K562 (cell line): ENCODE data around the gene TMEM255A. TPM values are rescaled to one million over a fixed set of nuclear protein-coding genes. Genes with fewer than 3 reads are reported as not detected.
A peak's percentile ranks its signal among the peaks of the same experiment; 100 is the strongest.

Source experiments
- ATAC-seq: fragments of 200-7000 bp; cut with Tn5 transposase; 3 replicates; pipeline ENCODE4 v1.9.1; 2020; ENCODE audit warnings: moderate library complexity
- BruUV-seq: library from RNA; stranded (reverse); fragments of 400-500 nt; replicated peaks from 2 replicates; lab custom pipeline; 2021; lab: Mats Ljungman, UMichigan
- CTCF ChIA-PET: fragments of 300-600 bp; formaldehyde crosslinking; extraction: SDS; loops from one replicate; lab custom pipeline; 2021; ENCODE audit warnings: low intra/inter-chr PET ratio; lab: Yijun Ruan, JAX
- POLR2A ChIA-PET: fragments of 300-600, 350-650 bp; sonication (Branson Sonifier 250); formaldehyde crosslinking; extraction: SDS; loops from one replicate; lab custom pipeline; 2021; ENCODE audit warnings: antibody characterized with exemption, inconsistent platforms; lab: Yijun Ruan, JAX
- DNase-seq, 4 experiments: peaks; one replicate each; pipeline versions ENCODE4 v3.0.0 to v3.0.0-alpha.2; 2011 to 2018; ENCODE audit warnings: low spot score in 3 of 4, mixed read lengths in 3 of 4; ENCODE audit errors: extremely low read depth in 1 of 4
- FAIRE-seq: peaks from 2 replicates; lab custom pipeline; 2011; peaks lifted over from hg19 to GRCh38; lab: Jason Lieb, UNC
- H2AFZ ChIP-seq: 2 replicates; pipeline ENCODE4 v1.6.0; 2011; ENCODE audit warnings: low read depth, low read length, control low read depth, inconsistent platforms
- H3K27ac ChIP-seq: fragments of 200-600 bp; 3 replicates; pipeline ENCODE4 v1.8.0; 2011; ENCODE audit warnings: low read depth, mild to moderate bottlenecking, control low read depth, inconsistent platforms, low read length, moderate library complexity, mixed read lengths; ENCODE audit errors: extremely low read depth
- H3K27me3 ChIP-seq, 2 experiments: fragments of 300-600 bp in 1 of 2; 2 replicates in 1 of 2; 3 replicates in 1 of 2; pipeline versions ENCODE4 v1.6.0 to v1.8.0; 2011; ENCODE audit warnings: inconsistent platforms in 2 of 2, low read length in 2 of 2, mild to moderate bottlenecking in 1 of 2, mixed read lengths in 1 of 2, moderate library complexity in 1 of 2; ENCODE audit not compliant: control insufficient read depth in 2 of 2, insufficient read depth in 2 of 2
- H3K36me3 ChIP-seq: fragments of 300-600 bp; 3 replicates; pipeline ENCODE4 v1.8.0; 2011; ENCODE audit warnings: mild to moderate bottlenecking, low read length, inconsistent platforms; ENCODE audit not compliant: control insufficient read depth, insufficient read depth
- H3K4me1 ChIP-seq, 2 experiments: fragments of 200-600 bp in 1 of 2; replicated peaks in 1 of 2; 2 replicates in 1 of 2; 3 replicates in 1 of 2; pipeline versions ENCODE4 v1.5.1 to v1.8.0; 2011; ENCODE audit warnings: inconsistent platforms in 2 of 2, low read length in 2 of 2, mild to moderate bottlenecking in 1 of 2, mixed read lengths in 1 of 2, moderate library complexity in 1 of 2; ENCODE audit not compliant: control insufficient read depth in 2 of 2, insufficient read depth in 2 of 2
- H3K4me2 ChIP-seq: 2 replicates; pipeline ENCODE4 v1.6.1; 2011; ENCODE audit warnings: low read length, control low read depth, inconsistent platforms, mixed read lengths; ENCODE audit not compliant: insufficient read depth
- H3K4me3 ChIP-seq: fragments of 200-600 bp; sonication (generic), shearing (Covaris generic); 2 replicates; pipeline ENCODE4 v1.5.1; 2016; ENCODE audit warnings: control low read depth, inconsistent platforms
- H3K79me2 ChIP-seq: fragments of 200-600 bp; 3 replicates; pipeline ENCODE4 v1.8.0; 2011; ENCODE audit warnings: low read length, inconsistent platforms; ENCODE audit not compliant: control insufficient read depth, insufficient read depth
- H3K9ac ChIP-seq, 2 experiments: 2 replicates each; pipeline versions ENCODE4 v1.6.0 to v1.6.1; 2011; ENCODE audit warnings: low read depth in 2 of 2, low read length in 2 of 2, control low read depth in 1 of 2, inconsistent platforms in 1 of 2, mild to moderate bottlenecking in 1 of 2, mixed read lengths in 1 of 2; ENCODE audit not compliant: insufficient read depth in 1 of 2
- H3K9me1 ChIP-seq: one replicate; pipeline ENCODE4 v1.6.0; 2011; ENCODE audit warnings: inconsistent platforms, mild to moderate bottlenecking, low read length, moderate library complexity; ENCODE audit not compliant: control insufficient read depth, insufficient read depth
- H3K9me3 ChIP-seq: replicated peaks from 2 replicates; pipeline ENCODE4 v1.5.1; 2011; ENCODE audit warnings: low read depth, low read length, inconsistent platforms; ENCODE audit not compliant: control insufficient read depth, insufficient read depth
- H4K20me1 ChIP-seq: replicated peaks from 2 replicates; pipeline ENCODE4 v1.6.1; 2011; ENCODE audit warnings: low read length, inconsistent platforms, mixed read lengths; ENCODE audit not compliant: control insufficient read depth, insufficient read depth
- CEBPG ChIP-seq, 3 experiments: fragments of 200-800 bp in 1 of 3; sonication (Bioruptor generic) in 1 of 3; sonication (generic) in 1 of 3; formaldehyde crosslinking in 1 of 3; IDR thresholded peaks in 2 of 3; conservative IDR thresholded peaks in 1 of 3; 2 replicates each; pipeline versions ENCODE4 v1.6.1 to v1.8.0; 2016 to 2022; ENCODE audit warnings: missing compliant biosample characterization in 2 of 3, missing genetic modification characterization in 2 of 3, mild to moderate bottlenecking in 1 of 3, missing genetic modification reagents in 1 of 3
- NFIC ChIP-seq: fragments of 450-650 bp; IDR thresholded peaks from 2 replicates; pipeline ENCODE4 v1.6.1; 2017; ENCODE audit warnings: mild to moderate bottlenecking, inconsistent platforms
- WGBS: fragments of 100-300 bp; shearing (Covaris generic); methylation state at CpG from one replicate; pipeline ENCODE4 v1.1.6; 2016; ENCODE audit warnings: low coverage, mixed read lengths; ENCODE audit not compliant: insufficient coverage; ENCODE audit errors: missing lambda C conversion rate; 5-methylcytosine and 5-hydroxymethylcytosine counted together
- in situ Hi-C: fragments of 300-500 bp; cut with MboI; formaldehyde crosslinking; loops from 4 replicates; pipeline ENCODE4 v1.15.0; 2018; ENCODE audit warnings: inconsistent platforms, mixed read lengths
- intact Hi-C: fragments of 100-400 bp; cut with micrococcal nuclease; formaldehyde crosslinking; loops from 2 replicates; pipeline ENCODE4 v1.14.2; 2022
- polyA plus RNA-seq, 8 experiments: library from polyadenylated mRNA; depleted of rRNA in 4 of 8; stranded (reverse) in 5 of 8; unstranded in 3 of 8; fragments of >200 nt; fragmentation: Nextera tagmentation in 2 of 8; fragmentation: Illumina TruSeq in 1 of 8; extraction: Ambion mirVana in 2 of 8; extraction: Trizol in 1 of 8; gene quantifications; 2 replicates each; pipeline versions ENCODE4 v1.2.1 to v1.2.3, GENCODE V29; 2011 to 2014; ENCODE audit warnings: inconsistent platforms in 1 of 8, missing spikeins in 1 of 8
- total RNA-seq, 7 experiments: library from RNA; depleted of rRNA in 6 of 7; stranded (reverse); fragments of >200 nt in 6 of 7; fragmentation: Illumina TruSeq in 2 of 7; extraction: Trizol in 2 of 7; gene quantifications; 2 replicates each; pipeline versions ENCODE4 v1.2.1 to v1.2.3, GENCODE V29; 2011 to 2021; ENCODE audit warnings: low replicate concordance in 1 of 7
- TF ChIP-seq, protein P1 (sequence below), 2 experiments: fragments of 450-650 bp in 1 of 2; sonication (generic) in 1 of 2; formaldehyde crosslinking in 1 of 2; IDR thresholded peaks in 1 of 2; conservative IDR thresholded peaks in 1 of 2; 2 replicates each; pipeline versions ENCODE4 v1.6.1 to v1.8.1; 2016 to 2023; ENCODE audit warnings: mild to moderate bottlenecking in 2 of 2, moderate library complexity in 2 of 2, inconsistent platforms in 1 of 2, missing genetic modification reagents in 1 of 2
- TF ChIP-seq, protein P2 (sequence below): sonication (generic); formaldehyde crosslinking; IDR thresholded peaks from 2 replicates; pipeline ENCODE4 v1.8.0; 2022; ENCODE audit warnings: mild to moderate bottlenecking, low read depth, missing genetic modification reagents

Gene TMEM255A
- total and polyA plus RNA-seq, 9 of the 15 experiments (the other 6 are each of a cell fraction or from before 2014, with no cell fraction given): 0.01 TPM; not detected in 8

DNA sequence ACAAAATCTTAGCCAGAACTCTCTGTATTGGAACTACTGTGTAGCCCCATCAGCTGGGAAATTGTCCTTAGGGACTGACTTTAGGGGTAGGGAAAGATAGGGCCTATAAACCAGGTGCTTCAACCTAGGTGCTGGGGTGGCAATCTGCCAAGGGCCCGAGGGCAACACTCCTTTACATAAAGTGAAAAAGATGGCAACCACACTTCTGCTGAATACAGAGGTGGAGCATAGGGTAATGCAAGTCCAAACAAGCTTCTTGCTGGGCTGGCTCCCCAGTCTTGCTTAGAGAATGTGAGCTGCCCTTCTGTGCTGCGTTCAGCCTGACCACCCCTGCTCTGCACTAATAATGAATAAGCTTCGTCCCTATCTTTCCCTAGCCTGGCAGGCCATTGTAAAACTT is 50.9 kb downstream of the TMEM255A start:
- Histone ChIP-seq H2AFZ (no peak overlapping the region), H4K20me1 (0 out of 2 replicates have a peak, but pooled peaks cover 3% of the 10 kb centered on the region), H3K9ac (no peak overlapping the region), H3K9me1 (no peaks in the 10 kb centered on the region), H3K36me3 (peaks cover 22% of the 10 kb centered on the region), H3K9me3 (no peaks in the 10 kb centered on the region), H3K4me1 (no peaks in the 10 kb centered on the region), H3K27ac (no peak overlapping the region), H3K79me2 (no peaks in the 10 kb centered on the region; the same call in 2 of the 3 replicates), H3K4me3 (no peak overlapping the region), H3K27me3 (peaks cover 0 to 8% of the 10 kb centered on the region in 2 experiments; a peak in 2 of 5 replicates), H3K4me2 (no peak overlapping the region)
- intact Hi-C loops (no loop called here), in situ Hi-C loops (no loop called here)
- ChIA-PET POLR2A (interaction anchor here (0.5 to 1.9 kb wide), 4 partner anchors 9 to 95 kb away, joined by 3 to 15 read pairs (median 5); partner anchors contain the start of gene ZBTB33), CTCF (no interaction called here)
- WGBS: 17% methylated on average over 2 of the region's 3 CpGs
- FAIRE-seq (no peak), ATAC-seq (peak; percentile 54; the same call in 2 of the 3 replicates), DNase-seq (no peak)
- TF ChIP-seq CEBPG (CRISPR knock-in tag; IDR thresholded peaks at IDR 0.05) (no peak), CEBPG (tag; conservative IDR thresholded peaks at IDR 0.05 in 1 of 2, IDR thresholded peaks at IDR 0.05 in 1 of 2) (no peak), NFIC (peak; percentile 43; the same call in 1 of the 2 replicates)
- no TSS peak for BruUV-seq

DNA sequence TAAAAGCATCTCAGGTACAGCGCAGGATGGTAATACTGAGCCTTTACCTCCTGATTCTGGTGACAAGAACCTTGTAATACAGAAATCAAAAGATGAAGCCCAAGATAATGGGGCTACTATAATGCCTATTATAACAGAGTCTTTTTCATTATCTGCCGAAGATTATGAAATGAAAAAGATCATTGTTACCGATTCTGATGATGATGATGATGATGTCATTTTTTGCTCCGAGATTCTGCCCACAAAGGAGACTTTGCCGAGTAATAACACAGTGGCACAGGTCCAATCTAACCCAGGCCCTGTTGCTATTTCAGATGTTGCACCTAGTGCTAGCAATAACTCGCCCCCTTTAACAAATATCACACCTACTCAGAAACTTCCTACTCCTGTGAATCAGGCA is 57.5 kb downstream of the TMEM255A start:
- ATAC-seq (no peak), DNase-seq (no peak), FAIRE-seq (no peak)
- BruUV-seq: no TSS peak
- intact Hi-C loops (loop anchor here (5.0 kb wide), 1 partner anchor 49 kb away; no protein-coding TSS in a partner anchor), in situ Hi-C loops (no loop called here)
- Histone ChIP-seq H3K9me1 (no peaks in the 10 kb centered on the region), H3K27ac (no peak overlapping the region), H3K4me3 (no peak overlapping the region), H3K9ac (no peak overlapping the region), H3K4me2 (no peak overlapping the region), H4K20me1 (no peaks in the 10 kb centered on the region; the same call in 1 of the 2 replicates), H3K79me2 (peaks cover 42% of the 10 kb centered on the region), H3K9me3 (no peaks in the 10 kb centered on the region), H3K4me1 (peaks cover 5 to 6% of the 10 kb centered on the region in 2 experiments; a peak in 2 of 5 replicates), H2AFZ (no peak overlapping the region), H3K27me3 (no peaks in the 10 kb centered on the region), H3K36me3 (peaks cover 52% of the 10 kb centered on the region)
- POLR2A ChIA-PET: no interaction called here
- WGBS: 94% methylated on average over 6 of the region's 6 CpGs
- CTCF ChIA-PET: no interaction called here
- TF ChIP-seq, protein P1, sequence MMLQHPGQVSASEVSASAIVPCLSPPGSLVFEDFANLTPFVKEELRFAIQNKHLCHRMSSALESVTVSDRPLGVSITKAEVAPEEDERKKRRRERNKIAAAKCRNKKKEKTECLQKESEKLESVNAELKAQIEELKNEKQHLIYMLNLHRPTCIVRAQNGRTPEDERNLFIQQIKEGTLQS (IDR thresholded peaks at IDR 0.05): peak; percentile 55; the same call in 1 of the 2 replicates
- TF ChIP-seq, protein P1 (CRISPR knock-in tag; conservative IDR thresholded peaks at IDR 0.05): no peak
- TF ChIP-seq, protein P2, sequence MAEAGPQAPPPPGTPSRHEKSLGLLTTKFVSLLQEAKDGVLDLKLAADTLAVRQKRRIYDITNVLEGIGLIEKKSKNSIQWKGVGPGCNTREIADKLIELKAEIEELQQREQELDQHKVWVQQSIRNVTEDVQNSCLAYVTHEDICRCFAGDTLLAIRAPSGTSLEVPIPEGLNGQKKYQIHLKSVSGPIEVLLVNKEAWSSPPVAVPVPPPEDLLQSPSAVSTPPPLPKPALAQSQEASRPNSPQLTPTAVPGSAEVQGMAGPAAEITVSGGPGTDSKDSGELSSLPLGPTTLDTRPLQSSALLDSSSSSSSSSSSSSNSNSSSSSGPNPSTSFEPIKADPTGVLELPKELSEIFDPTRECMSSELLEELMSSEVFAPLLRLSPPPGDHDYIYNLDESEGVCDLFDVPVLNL: no peak
